HG02885 (cell line): ENCODE data around the gene SH3GL1.
A peak's percentile ranks its signal among the peaks of the same experiment; 100 is the strongest.
"Not testable (repeated sequence)": the region's sequence is repeated elsewhere in the genome, so short reads cannot be mapped to it uniquely, and the experiment has no call there.

Source experiments
- ATAC-seq: cut with Tn5 transposase; IDR thresholded peaks from one replicate; pipeline ENCODE4 v1.9.1; 2021; ENCODE audit warnings: mild to moderate bottlenecking; ENCODE audit not compliant: unreplicated experiment, poor library complexity

The SH3GL1 gene

DNA sequence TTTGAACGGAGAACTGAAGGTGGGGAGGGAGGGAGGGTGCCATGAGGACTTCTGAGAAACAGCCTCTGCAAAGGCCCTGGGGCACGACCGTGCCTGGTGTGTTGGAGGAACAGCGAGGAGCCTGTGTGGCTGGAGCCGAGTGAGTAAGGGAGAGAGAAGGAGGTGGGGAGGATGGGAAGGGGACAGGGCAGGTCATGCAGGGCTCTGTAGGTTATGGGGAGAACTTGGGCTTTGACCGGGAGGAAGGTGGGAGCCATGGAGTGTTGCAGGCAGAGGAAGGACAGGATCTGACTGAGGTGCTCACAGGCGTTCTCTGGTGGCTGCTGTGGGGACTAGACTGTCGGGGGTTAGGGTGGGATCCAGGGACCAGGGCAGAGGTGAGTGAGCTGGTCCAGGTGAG is 50.2 kb downstream of the SH3GL1 start:
- no peak for ATAC-seq

DNA sequence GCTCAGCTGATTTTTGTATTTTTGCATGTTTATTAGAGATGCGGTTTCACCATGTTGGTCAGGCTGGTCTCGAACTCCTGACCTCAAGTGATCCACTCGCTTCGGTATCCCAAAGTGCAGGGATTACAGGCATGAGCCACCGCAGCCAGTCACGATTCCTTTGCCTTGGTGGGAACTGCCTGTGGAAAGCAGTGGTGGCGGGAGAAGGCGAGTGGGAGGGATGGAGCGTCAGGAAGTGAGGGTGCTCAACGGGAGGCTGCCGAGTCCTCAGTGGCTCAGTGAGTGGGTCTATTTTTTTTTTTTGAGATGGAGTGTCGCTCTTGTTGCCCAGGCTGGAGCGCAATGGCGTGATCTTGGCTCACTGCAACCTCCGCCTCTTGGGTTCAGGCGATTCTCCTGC is 51.1 kb downstream of the SH3GL1 start:
- not testable (repeated sequence) for ATAC-seq

DNA sequence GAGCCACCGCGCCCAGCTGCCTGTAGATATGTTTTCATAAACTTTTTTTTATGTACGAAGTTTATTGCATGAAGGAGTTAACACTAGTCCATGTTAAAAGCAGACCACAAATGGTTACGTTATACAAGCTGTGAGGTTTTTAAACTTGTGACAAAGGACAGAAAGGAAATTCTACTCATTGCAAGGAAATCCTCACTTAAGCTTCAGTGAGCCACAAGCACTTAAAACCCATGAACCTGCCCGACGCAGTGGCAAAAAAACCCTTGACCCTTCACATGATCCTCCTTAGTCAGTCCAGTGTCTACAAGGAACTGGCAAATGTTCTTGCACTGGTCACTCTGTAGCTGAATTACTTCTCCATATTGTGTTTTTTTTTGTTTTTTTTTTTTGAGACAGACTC is 52.8 kb downstream of the SH3GL1 start:
- no peak for ATAC-seq

DNA sequence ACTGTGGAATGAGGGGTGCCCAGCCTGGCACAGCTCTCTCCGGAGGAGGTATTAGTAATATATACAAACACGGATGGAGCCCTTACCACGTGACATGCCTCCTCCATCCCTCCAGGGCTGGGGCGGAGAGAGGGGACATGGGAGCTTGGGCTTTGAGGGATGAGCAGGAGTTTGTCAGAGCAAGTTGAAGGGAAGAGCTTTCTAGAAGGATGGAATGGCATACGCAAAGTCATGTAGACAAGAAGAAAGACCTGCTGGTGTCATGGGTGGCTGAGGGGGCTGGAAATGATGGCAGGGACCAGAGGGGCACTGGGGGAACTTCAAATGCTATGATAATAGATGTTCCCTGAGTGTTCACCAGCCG is 54.3 kb downstream of the SH3GL1 start:
- no peak for ATAC-seq

DNA sequence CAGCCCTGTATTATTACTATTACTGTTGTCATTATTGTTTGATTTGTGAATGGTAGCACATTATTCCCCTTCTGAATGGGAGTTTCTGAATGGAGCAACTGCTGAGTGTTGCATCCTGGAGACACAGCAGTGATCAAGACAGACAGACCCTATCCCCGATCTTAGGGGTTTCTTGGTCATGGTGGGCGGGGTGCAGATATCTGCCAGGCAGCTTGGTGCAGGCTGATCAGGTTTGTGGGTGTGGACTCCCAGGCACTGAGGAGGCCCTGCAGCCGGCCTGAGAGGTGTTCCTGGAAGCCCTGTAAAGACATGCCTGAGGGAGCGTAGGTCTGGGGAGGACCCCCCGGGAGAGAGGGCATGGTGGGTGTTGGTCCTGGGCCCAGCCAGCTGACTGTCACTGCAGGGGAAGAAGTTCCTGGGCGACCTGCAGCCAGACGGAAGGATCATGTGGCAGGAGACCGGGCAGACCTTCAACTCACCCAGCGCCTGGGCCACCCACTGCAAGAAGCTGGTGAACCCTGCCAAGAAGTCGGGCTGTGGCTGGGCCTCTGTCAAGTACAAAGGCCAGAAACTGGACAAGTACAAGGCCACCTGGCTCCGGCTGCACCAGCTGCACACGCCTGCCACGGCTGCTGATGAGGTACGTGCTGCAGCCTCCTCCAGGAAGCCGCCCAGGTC is 54.9 kb downstream of the SH3GL1 start:
- ATAC-seq, result no peak

DNA sequence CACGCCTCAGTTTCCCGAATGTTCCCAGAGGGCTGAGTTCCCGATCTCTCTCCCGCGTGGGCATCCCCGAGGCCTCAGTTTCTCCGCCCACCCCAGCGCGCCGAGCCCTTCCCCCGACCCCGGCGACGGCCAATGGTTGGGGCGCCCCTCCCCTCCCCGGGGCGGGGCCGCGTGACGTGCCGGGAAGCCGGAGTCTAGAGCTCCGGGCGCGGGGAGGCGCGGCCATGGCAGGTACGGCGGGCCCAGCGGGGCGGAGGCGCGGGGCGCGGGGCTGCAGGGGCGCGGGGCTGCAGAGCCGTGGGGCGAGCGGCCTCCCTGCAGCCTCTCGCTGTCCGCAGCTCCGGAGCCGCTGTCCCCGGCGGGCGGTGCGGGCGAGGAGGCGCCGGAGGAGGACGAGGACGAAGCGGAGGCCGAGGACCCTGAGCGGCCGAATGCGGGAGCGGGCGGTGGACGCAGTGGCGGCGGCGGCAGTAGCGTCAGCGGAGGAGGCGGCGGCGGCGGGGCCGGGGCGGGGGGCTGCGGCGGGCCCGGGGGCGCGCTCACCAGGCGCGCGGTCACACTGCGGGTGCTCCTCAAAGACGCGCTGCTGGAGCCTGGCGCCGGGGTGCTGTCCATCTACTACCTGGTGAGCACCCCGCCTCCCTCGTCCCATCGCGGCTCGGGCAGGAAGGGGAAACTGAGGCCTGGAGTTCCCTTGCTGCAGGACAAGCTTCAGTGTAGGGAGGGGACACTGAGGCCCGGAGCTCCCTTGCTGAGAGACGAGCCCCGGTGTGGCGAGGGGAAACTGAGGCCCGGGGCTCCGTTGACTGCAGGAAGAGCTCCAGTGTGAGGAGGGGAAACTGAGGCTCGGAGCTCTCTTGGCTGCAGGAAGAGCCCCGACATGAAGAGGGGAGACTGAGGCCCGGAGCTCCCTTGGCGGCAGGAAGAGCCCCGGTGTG is 56.7 kb downstream of the SH3GL1 start, which contains the start of gene MPND:
Gene MPND, plus strand, starts transcription at position 193 of the 938 bp plus-strand sequence. Its CDS starts 32 bp downstream, at position 225.
- peak; percentile 66 for ATAC-seq

DNA sequence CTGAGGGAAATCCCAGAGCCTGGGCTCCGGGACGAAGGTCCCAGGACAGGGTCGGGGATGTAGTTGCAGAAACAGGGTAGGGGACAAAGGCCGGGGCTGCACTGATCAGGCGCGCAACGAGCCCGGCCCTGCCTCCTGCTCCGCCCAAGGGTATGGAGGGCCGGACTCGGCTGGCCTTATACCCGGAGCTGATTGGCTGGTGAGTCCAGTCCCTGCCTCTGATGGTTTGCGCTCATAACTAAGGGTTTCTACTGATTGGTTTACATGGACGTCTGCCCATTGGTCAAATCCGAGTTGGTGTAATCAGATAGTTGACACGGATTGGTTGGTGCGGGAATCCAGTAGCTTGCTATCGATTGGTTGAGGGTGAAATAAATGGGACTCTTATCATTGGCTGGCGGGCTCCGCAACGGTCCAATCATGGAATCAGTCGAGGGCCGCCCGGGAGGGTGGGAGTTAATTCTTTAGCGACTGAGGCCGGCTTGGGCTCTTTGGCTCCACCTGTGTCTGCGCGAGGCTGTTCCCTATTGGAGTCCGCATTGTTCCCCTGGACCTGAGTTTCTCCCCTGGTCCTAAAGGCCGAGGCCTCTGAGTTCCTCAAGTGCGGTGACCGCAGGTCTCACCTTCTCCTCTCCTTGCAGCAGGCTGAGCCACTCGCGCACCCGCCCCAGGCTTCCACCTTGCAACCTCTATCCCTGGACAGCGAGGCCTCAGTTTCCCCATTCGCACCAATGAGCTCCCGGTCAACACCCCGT is 57.6 kb downstream of the SH3GL1 start:
- peak; percentile 86 for ATAC-seq

DNA sequence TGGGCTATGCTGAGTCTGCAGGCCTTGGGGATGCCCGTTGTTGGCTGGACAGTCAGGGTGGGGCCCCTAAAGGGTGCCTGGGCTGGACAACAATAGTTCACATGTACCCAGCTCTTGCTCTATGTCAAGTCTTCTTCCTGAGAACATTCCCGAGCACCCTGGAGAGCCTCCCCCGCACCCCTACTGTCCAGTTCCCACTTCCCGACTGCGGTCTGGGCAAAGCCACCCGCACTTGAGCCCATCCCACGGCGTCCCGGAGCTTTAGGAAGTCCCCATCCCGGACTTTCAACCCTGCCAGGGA is 58.1 kb downstream of the SH3GL1 start:
- ATAC-seq, result no peak

DNA sequence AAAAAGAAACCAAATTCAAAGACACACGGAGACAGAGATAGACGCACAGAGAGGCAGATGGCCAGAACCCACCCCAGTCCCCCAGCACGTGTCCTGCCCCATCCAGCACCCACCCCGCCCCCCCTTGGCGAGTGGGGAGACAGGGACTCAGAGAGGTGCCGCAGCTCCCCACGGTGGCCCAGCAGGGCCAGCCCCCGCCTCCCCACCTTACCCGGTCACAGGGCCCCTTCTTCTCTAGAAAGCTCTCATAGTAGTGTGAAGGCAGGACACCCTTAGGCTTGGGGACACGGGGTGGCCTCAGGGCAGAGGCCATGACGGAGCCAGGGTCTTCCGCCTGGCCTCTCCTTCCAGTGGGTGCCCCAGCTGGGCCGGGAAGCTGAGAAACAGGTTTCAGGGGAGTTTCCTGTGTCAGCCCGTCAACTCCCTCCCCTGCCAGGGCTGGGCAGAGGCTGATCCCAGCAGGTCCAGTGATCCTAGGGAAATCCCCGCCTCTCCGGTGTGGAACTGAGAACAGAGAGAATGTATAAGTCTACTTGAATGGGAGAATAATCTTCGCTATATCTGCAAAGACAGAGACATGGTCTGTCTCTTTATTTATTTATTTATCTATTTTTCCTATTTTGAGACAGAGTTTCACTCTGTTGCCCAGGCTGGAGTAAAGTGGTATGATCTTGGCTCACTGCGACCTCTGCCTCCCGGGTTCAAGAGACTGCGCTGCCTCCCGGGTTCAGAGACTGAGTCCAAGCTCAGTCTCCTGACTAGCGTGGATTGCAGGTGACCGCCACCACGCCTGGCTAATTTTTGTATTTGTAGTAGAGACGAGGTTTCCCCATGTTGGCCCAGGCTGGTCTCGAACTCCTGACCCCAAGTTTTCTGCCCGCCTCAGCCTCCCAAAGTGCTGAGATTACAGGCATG is 61.6 kb downstream of the SH3GL1 start, which contains the start of gene STAP2:
Gene STAP2, minus strand, starts transcription at position 387 of the 915 bp plus-strand sequence. Its CDS starts 74 bp downstream, at position 313.
- ATAC-seq, result no peak

DNA sequence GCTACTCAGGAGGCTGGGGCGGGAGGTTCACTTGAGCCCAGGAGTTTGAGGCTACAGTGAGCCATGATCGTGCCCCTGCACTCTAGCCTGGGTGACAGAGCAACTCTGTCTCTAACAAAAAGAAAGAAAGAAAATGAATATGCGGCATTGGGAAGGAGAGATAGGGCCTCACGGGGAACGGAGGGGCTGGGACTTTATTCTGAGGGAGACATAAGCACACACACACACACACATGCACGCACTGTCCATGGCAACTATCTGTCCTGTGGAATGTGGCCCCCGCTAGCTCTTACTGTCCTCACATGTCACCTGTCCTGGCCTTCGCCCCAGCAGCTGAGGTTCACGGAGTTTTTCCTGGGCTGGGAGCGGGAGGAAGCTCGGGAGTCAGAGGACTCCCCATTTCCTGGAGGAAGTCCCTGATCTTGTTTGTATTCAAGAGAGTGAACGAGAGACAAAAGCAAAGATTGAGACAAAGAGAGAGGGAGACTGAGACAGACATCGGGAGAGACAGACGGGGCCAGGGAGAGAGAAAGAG is 62.4 kb downstream of the SH3GL1 start:
- no peak for ATAC-seq

DNA sequence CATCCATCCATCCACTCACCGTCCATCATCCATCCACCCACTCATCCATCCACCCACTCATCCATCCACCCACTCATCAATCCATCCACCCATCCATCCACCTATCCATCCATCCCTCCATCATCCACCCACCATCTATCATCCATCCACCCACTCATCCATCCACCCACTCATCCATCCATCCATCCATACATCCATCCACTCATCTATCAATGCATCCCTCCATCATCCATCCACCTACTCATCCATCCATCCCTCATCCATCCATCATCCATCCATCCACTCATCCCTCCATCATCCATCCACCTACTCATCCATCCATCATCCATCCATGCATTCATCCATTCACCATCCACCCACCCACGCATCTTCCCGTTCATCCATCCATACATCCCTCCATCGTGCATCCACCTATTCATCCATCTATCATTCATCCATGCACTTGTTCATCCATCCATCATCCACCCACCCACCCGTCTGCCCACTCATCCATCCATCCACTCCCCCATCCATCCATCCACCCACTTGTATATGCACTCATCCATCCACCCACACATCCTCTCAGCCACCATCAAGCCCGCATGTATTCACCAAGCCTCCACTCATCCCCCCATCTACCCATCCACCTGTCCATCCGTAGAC is 65.3 kb downstream of the SH3GL1 start:
- ATAC-seq, result no peak

DNA sequence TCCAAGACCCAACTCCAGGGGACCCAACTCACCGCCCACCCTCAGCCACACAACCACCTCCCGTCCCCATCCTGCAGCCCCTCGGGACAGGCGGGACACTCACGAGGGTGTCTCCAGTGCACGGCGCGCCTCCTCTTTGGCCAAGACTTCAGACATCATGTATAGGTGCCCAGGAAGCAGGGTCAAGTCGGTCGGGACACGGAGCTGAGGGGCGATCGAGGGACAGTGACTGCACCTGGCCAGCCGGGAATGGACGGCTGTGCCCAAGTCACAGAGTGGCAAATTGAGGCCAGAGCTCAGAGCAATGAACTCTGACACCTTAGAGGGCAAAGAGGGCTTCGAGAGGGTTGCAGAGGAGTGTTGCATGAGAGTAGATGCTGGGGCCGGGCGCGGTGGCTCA is 70.5 kb downstream of the SH3GL1 start:
- no peak for ATAC-seq

DNA sequence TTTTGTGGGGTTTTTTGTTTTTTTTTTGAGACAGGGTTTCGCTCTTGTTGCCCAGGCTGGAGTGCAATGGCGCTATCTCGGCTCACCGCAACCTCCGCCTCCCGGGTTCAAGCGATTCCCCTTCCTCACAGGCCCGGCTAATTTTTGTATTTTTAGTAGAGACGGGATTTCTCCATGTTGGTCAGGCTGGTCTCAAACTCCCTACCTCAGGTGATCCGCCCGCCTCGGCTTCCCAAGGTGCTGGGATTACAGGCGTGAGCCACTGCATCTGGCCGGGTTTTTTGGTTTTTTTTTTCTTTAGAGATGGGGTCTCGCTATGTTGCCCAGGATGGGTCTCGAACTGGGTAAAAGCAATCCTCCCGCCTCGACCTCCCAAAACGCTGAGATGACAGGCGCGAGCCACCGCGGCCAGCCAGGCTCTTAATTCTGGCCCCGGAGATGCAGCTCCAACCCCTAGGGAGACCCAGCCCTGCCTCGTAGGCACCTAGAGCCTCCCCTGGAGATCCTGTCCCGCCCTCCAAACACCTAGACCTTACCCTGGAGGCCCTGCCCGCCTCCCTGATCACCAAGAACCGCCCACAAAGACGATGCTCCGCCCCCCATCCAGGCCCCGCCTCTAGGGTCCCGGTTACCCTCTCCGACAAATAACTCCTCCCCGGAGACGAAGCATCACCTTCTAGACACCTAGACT is 71.2 kb downstream of the SH3GL1 start:
- ATAC-seq, result not testable (repeated sequence)

DNA sequence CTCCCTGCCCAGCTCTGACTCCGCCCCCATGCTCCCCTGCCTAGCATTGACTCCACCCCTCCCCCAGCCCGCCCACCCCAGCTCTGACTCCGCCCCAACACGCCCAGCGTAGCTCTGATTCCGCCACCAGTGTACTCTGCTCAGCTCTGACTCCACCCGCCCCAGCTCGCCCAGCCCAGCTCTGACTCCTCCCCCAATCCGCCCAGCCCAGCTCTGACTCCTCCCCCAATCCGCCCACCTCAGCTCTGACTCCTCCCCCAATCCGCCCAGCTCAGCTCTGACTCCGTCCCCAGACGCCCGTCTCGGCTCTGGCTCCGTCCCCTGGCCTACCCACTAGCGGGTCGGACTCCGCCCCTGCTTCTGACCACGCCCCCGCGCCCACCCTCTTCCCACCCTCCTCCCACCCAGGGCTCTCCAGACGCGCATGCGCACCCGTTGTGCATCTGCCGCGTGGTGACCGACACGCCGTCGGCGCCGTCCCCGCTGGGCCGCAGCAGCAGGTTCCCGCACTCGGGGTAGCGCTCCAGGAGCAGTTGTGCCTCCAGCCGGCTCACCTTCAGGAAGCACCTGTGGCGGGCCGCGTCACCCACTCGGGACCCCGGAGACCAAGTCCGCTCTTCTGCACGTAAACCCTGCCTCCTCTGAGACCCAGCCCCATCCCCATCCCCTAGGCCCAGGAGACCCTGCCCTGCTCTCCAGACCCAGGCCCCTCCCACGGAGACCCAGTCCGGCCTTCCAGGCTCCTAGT is 71.9 kb downstream of the SH3GL1 start:
- peak; percentile 78 for ATAC-seq

DNA sequence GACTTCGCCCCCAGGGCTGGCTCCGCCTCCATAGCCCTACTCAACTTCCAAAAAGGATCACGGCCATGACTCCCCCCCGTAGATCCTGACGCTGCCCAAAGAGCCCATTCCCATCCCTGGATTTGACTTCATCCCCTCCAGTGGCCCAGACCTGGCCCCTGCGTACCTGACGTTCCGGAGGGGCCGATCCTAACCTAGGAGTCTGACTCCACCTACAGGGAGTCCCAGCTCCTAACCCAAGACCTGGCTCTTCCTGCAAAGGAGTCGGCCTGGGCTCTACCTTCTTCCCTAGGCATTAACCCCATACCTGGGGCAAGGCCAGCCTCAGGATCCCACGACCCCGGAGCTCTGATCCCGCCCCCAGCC is 72.5 kb downstream of the SH3GL1 start:
- no peak for ATAC-seq

DNA sequence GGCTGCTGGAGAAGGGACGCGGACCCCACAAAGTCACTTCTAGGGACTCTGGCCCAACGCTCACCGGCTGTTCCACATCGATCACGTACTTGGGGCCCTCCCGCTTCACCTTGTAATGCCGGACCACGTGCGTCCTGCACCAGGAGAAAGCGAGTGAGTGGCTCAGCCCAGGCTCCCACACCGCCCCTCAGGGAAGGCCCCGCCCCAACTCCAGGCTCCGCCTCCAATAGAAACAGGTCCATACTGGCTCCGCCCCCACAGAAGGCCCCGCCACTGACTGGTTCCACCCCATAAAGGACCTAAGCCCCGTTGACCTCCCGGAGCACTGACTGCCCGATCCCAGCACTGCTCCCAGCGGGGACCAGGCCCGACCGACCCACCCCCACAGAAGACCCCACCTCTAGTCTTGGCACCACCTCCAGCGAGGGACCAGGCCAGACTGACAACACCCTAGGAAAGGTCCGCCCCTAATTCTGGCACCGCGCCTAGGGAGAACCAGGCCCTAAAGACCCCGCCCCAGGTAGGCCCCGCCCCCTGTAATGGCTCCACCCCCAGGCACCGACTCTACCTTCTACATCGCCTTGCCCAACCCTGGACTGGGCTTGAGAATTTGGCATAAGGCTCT is 73.0 kb downstream of the SH3GL1 start:
- ATAC-seq, result no peak

DNA sequence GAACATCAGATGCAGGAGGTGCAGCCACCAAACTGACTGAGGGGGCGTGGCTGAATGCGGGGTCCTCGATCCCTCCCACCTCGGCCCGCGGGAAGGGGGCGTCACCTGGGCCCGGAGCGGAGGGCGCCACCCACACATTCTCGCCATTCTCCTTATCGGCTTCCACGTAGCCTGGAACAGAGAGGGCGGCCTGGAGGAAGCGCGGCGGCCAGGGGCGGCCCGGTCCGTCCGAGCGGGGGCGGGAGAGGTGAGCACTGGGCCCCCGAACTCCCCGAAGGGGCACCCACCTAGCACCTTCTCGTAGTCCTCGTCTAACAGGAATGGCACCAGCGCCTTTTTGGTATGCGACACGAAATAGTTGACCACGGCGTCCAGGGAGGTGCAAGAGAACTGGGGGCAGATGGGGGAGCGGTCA is 73.5 kb downstream of the SH3GL1 start:
- ATAC-seq, result no peak
